Measurements from ENCODE around the gene CADPS. TPM values are rescaled to one million over a fixed set of nuclear protein-coding genes. Genes with fewer than 3 reads are reported as not detected.

CADPS gene
- total RNA-seq, 1 experiment from 2014 or later = not detected

DNA sequence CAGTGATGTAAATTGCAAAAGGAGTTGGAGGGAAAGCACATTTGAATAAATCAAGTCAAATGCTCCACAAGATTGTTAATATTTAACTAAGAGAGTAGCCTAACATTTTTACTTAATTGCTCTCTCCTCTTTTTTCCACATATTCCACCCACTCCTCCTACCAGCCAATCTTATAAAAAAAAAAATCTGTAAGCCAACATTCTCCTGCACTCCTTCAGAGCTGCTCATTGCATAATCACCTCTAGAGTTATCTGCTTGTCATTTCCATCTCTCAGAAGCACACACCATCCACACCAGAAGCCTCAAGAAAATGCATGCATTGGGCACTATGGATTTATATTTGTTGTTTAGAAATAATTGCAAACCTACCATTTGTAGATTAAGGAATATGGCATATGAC, 64.1 kb downstream of the CADPS start:
- ATAC-seq = no peak
- POLR2A ChIA-PET = no interaction called here
- in situ Hi-C loops (cut with HindIII; ENCODE audit: low pct_unique_long_range_greater_than_20kb, low sequenced_read_pairs) (no loop called here), intact Hi-C loops (cut with micrococcal nuclease; ENCODE audit: unreplicated experiment) (no loop called here)
- no peaks in the 10 kb centered on the region for H3K36me3 ChIP-seq (ENCODE audit: control insufficient read depth, insufficient read depth, low read length)
- H3K4me1 ChIP-seq (ENCODE audit: control insufficient read depth, insufficient read depth, low read length) = no peaks in the 10 kb centered on the region
- CTCF ChIA-PET = no interaction called here
- no peak overlapping the region for H3K4me3 ChIP-seq (ENCODE audit: low read depth in 2 of 2, low read length in 2 of 2)
- DNase-seq (ENCODE audit: low read depth, low spot score) = no peak
- no peaks in the 10 kb centered on the region for H3K9me3 ChIP-seq (ENCODE audit: control insufficient read depth, insufficient read depth, low read depth, low read length)
- no peak overlapping the region for H3K27ac ChIP-seq (ENCODE audit: low read length)
- TF ChIP-seq, protein P1, sequence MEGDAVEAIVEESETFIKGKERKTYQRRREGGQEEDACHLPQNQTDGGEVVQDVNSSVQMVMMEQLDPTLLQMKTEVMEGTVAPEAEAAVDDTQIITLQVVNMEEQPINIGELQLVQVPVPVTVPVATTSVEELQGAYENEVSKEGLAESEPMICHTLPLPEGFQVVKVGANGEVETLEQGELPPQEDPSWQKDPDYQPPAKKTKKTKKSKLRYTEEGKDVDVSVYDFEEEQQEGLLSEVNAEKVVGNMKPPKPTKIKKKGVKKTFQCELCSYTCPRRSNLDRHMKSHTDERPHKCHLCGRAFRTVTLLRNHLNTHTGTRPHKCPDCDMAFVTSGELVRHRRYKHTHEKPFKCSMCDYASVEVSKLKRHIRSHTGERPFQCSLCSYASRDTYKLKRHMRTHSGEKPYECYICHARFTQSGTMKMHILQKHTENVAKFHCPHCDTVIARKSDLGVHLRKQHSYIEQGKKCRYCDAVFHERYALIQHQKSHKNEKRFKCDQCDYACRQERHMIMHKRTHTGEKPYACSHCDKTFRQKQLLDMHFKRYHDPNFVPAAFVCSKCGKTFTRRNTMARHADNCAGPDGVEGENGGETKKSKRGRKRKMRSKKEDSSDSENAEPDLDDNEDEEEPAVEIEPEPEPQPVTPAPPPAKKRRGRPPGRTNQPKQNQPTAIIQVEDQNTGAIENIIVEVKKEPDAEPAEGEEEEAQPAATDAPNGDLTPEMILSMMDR (IDR thresholded peaks at IDR 0.05) = no peak
- TF ChIP-seq POLR2AphosphoS5 (IDR thresholded peaks at IDR 0.05; ENCODE audit: low read depth, low read length) = no peak
- TF ChIP-seq TCF7L2 (IDR thresholded peaks at IDR 0.05; ENCODE audit: low read depth, low read length) = no peak
- TF ChIP-seq SIN3A (IDR thresholded peaks at IDR 0.05; ENCODE audit: borderline replicate concordance, insufficient read depth, low read depth, low read length) = no peak
- TF ChIP-seq, protein P2, sequence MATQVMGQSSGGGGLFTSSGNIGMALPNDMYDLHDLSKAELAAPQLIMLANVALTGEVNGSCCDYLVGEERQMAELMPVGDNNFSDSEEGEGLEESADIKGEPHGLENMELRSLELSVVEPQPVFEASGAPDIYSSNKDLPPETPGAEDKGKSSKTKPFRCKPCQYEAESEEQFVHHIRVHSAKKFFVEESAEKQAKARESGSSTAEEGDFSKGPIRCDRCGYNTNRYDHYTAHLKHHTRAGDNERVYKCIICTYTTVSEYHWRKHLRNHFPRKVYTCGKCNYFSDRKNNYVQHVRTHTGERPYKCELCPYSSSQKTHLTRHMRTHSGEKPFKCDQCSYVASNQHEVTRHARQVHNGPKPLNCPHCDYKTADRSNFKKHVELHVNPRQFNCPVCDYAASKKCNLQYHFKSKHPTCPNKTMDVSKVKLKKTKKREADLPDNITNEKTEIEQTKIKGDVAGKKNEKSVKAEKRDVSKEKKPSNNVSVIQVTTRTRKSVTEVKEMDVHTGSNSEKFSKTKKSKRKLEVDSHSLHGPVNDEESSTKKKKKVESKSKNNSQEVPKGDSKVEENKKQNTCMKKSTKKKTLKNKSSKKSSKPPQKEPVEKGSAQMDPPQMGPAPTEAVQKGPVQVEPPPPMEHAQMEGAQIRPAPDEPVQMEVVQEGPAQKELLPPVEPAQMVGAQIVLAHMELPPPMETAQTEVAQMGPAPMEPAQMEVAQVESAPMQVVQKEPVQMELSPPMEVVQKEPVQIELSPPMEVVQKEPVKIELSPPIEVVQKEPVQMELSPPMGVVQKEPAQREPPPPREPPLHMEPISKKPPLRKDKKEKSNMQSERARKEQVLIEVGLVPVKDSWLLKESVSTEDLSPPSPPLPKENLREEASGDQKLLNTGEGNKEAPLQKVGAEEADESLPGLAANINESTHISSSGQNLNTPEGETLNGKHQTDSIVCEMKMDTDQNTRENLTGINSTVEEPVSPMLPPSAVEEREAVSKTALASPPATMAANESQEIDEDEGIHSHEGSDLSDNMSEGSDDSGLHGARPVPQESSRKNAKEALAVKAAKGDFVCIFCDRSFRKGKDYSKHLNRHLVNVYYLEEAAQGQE (IDR thresholded peaks at IDR 0.05; ENCODE audit: insufficient read depth in 1 of 2, low read depth in 2 of 2, low read length in 1 of 2) = no peak
- no peaks in the 10 kb centered on the region for H3K27me3 ChIP-seq (ENCODE audit: control insufficient read depth, insufficient read depth, low read length)
- BruUV-seq (replicated peaks) = no TSS peak

DNA sequence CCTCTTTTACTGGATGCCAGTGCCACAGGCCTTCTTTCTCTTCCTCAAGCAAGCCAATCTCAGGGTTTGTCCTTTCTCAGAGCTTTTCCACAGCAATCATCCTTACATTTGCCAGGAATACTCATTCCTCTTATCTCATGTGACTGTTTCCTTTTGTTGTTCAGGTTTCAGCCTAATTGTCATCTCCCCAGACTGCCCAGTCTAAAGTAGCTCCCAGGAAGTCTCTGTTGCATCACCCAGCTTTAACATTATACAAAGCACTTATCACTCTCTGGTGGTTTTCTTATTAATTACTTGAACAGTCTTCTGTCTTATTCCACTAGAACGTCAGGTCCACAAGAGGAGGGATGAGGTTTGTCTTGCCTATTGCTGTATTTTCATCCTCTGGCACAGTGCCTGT, 65.8 kb downstream of the CADPS start:
- no peak for ATAC-seq
- Histone ChIP-seq H3K4me1 (ENCODE audit: control insufficient read depth, insufficient read depth, low read length) (no peaks in the 10 kb centered on the region), H3K9me3 (ENCODE audit: control insufficient read depth, insufficient read depth, low read depth, low read length) (no peaks in the 10 kb centered on the region), H3K36me3 (ENCODE audit: control insufficient read depth, insufficient read depth, low read length) (no peaks in the 10 kb centered on the region), H3K27me3 (ENCODE audit: control insufficient read depth, insufficient read depth, low read length) (no peaks in the 10 kb centered on the region), H3K4me3 (ENCODE audit: low read depth in 2 of 2, low read length in 2 of 2) (no peak overlapping the region), H3K27ac (ENCODE audit: low read length) (no peak overlapping the region)
- no peak for TF ChIP-seq POLR2AphosphoS5 (IDR thresholded peaks at IDR 0.05; ENCODE audit: low read depth, low read length)
- TF ChIP-seq, protein P2 (IDR thresholded peaks at IDR 0.05; ENCODE audit: insufficient read depth in 1 of 2, low read depth in 2 of 2, low read length in 1 of 2) = no peak
- TF ChIP-seq, protein P1 (IDR thresholded peaks at IDR 0.05) = no peak
- TF ChIP-seq TCF7L2 (IDR thresholded peaks at IDR 0.05; ENCODE audit: low read depth, low read length) = no peak
- no peak for TF ChIP-seq SIN3A (IDR thresholded peaks at IDR 0.05; ENCODE audit: borderline replicate concordance, insufficient read depth, low read depth, low read length)
- in situ Hi-C loops (cut with HindIII; ENCODE audit: low pct_unique_long_range_greater_than_20kb, low sequenced_read_pairs) (no loop called here), intact Hi-C loops (cut with micrococcal nuclease; ENCODE audit: unreplicated experiment) (no loop called here)
- POLR2A ChIA-PET = no interaction called here
- no TSS peak for BruUV-seq (replicated peaks)
- CTCF ChIA-PET = no interaction called here
- DNase-seq (ENCODE audit: low read depth, low spot score) = no peak
